ENCODE measurements around the gene NSMCE1. TPM values are rescaled to one million over a fixed set of nuclear protein-coding genes. Genes with fewer than 3 reads are reported as not detected.
"Not testable (repeated sequence)": the region's sequence is repeated elsewhere in the genome, so short reads cannot be mapped to it uniquely, and the experiment has no call there.

NSMCE1 gene
- total RNA-seq, 1 donor from 2014 or later: 39.5 TPM

- ATAC-seq (no peak), DNase-seq (ENCODE audit: low spot score) (no peak)
- intact Hi-C loops (cut with DNase I): no loop called here
Measured at GRCh38 chr16:27275394-27275793, 6.8 kb upstream of the NSMCE1 start.

DNA sequence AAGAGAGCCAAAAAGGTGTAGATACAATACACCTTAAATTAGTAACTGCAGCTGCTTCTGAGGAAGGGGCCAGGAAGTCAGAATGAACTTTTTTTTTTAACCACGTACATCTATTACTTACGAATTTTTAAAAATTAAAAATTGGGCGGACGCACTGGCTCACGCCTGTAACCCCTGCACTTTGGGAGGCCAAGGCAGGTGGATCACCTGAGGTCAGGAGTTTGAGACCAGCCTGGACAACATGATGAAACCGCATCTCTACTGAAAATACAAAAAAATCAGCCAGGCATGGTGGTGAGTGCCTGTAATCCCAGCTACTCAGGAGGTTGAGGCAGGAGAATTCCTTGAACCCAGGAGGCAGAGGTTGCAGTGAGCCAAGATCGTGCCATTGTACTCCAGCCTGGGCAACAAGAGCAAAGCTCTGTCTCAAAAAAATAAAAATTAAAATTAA is 5.9 kb upstream of the NSMCE1 start:
- intact Hi-C loops (cut with DNase I); ATAC-seq; DNase-seq (ENCODE audit: low spot score): not testable (repeated sequence)

DNA sequence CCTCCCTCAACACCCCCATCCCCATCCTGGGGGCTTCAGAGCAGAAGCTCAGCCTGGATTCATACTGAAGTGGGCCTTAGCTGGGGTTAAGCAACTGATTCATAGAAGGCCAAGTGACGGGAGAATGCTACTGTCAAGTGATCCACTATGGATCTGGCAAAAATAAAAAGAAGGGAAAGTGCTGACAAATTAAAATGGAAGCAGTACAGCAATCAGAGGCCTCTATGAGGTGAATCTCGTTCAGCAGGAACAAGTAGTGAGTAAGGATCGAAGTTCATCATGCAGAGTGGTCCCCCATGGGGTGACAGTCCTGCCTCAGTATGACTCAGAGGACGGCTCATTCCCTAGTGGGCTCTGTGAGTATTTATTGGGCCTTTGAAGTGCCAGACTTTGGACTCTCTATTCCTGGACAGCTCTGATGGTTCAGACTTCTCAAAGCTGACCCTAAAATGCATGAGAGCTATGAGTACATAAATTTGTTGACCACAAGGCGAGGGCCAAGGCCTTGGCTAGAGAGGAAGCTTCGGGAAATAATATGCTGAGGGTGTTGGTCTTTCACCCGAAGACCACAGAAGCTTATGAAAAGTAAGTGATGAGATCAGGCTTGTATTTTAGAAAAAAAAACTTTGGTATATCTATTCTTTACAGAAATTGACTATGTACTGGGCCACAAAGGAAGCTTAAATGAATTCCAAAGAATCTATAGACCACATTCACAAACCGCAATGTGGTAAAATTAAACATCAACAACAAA is 5.3 kb upstream of the NSMCE1 start:
- ATAC-seq (no peak), DNase-seq (ENCODE audit: low spot score) (no peak)
- intact Hi-C loops (cut with DNase I): no loop called here

DNA sequence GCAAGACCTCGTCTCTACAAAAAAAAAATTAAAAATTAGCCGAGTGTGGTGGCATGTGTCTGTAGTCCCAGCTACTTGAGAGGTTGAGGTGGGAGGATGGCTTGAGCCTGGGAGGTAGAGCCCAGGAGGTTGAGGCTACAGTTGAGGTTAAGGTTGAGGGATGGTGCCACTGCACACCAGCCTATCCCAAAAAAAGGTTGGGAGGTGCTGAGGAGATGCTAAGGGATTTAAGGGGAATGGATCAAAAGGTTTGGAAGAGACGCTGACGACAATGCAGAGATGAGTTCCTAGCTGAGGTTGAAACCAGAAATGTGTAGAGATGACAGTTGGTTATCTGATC is 4.7 kb upstream of the NSMCE1 start:
- intact Hi-C loops (cut with DNase I): no loop called here
- ATAC-seq (no peak), DNase-seq (ENCODE audit: low spot score) (no peak)

DNA sequence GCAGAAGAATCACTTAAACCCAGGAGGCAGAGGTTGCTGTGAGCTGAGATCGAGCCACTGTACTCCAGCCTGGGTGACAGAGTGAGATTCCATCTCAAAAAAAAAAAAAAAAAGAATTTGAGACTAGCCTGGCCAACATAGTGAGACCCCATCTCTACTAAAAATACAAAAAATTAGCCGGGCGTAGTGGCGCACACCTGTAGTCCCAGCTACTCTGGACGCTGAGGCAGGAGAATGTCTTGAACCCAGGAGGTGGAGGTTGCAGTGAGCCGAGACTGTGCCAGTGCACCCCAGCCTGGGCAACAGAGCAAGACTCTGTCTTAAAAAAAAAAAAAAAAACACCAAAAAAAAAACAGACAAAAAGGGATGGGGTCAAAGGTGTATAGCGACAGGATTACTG is 4.1 kb upstream of the NSMCE1 start:
- ATAC-seq; intact Hi-C loops (cut with DNase I); DNase-seq (ENCODE audit: low spot score): not testable (repeated sequence)

DNA sequence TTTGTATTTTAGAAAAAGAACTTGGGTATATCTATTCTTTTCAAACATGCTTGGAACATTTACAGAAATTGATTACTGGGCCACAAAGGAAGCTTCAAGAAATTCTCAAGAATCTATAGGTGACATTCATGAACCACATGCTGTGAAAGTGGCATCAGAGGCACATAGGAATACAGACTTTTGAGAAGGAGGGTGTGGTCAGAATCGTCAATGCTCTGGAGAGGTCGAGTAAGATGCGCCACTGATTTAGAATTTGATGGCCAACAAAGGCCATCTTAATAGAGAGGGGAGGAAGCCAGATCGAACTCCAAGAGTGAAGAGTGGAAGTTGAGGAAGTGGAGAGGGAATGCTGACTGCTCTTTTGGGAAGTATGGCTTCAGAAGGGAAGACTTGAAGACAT is 3.5 kb upstream of the NSMCE1 start:
- ATAC-seq (no peak), DNase-seq (ENCODE audit: low spot score) (no peak)
- intact Hi-C loops (cut with DNase I): no loop called here

DNA sequence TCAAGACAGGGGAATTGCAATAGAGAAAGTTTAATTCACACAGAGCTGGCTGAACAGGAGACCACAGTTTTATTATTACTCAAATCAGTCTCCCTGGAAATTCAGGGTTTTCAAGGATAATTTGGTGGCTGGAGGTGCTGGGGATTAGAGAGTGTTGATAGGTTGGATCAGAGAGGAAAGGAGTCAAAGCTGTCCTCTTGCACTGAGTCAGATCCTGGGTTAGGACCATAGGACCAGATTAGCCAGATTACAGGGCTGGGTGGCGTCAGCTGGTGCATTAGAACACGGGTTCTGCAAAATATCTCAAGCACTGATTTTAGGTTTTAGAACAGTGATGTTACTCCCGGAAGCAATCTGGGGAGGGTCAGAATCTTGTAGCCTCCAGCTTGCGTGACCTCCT is 1.8 kb upstream of the NSMCE1 start:
- intact Hi-C loops (cut with DNase I): no loop called here
- ATAC-seq (no peak), DNase-seq (ENCODE audit: low spot score) (no peak)

DNA sequence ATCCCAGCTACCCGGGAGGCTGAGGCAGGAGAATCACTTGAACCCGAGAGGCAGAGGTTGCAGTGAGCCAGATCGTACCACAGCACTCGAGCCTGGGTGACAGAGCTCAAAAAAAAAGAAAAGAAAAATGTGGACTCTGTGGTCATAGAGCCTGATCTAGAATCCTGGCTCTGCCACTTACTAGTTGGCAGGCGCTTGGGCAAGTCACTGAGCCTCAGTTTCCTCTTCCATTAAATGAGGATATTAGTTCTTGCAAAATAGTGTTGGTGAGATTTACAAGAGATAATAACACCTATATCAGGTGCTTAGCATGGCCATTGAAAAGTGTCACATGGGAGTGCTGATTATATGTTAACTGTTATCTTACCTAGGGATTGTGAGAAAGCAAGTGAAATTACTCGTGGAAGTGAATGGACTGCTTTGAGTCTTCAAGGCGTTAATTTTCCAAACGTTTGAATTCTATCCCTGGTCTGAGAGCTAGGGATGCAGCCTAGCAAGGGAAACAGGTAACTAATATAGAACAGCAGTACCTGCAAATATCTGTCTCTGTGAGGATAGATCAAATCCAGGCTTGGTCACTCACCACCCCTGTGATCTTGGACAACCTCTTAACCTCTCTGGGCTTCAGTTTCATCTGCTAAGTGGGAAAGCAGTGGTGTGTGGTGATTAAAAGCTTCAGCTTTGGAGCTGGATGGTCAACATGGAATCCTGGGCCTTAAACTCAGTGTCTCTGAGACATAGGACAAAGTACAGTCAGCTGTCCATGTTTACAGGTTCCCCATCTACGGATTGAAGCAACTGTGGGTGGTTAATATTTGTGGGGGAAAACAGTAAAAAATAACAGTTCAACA is 953 bp upstream of the NSMCE1 start:
- DNase-seq (ENCODE audit: low spot score) (no peak), ATAC-seq (no peak)
- intact Hi-C loops (cut with DNase I): no loop called here

DNA sequence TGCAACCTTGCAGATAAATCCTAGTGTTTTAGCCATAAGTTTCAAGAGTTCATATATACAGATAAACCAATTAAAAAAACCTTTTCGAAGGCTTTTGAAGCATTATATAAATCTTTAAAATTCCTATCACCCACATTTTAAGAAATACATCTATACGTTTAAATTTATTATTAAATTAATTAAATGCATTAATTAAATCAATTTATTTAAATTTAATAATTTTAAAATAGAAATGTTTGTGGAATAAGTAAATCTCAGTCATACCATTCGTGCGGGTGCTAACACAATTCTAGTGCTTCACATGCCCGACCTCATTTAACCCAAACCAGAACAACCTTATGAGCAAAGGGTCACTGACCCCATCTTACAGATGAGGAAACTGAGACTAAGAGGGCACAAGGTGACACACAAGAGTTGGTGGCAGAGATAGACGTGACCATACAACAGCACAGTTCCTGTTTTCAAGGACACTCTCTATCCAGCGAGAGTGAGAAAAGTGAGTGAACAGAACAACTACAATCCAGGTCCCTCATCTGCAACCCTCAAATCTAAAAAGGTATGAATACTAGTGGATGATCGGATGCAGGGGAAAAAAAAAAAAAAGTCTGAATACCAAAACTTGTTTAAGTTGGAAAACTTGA is 1.4 kb downstream of the NSMCE1 start:
- DNase-seq (ENCODE audit: low spot score): no peak
- intact Hi-C loops (cut with DNase I): no loop called here
- no peak for ATAC-seq

GRCh38 chr16:27265982-27266381 is 2.6 kb downstream of the NSMCE1 start:
- ATAC-seq: no peak
- intact Hi-C loops (cut with DNase I): no loop called here
- no peak for DNase-seq (ENCODE audit: low spot score)

- ATAC-seq (no peak), DNase-seq (ENCODE audit: low spot score) (no peak)
- intact Hi-C loops (cut with DNase I): no loop called here
Measured at GRCh38 chr16:27264151-27264550, 4.4 kb downstream of the NSMCE1 start.

- intact Hi-C loops (cut with DNase I); ATAC-seq; DNase-seq (ENCODE audit: low spot score): not testable (repeated sequence)
Measured at GRCh38 chr16:27262904-27263423, 5.6 kb downstream of the NSMCE1 start.

DNA sequence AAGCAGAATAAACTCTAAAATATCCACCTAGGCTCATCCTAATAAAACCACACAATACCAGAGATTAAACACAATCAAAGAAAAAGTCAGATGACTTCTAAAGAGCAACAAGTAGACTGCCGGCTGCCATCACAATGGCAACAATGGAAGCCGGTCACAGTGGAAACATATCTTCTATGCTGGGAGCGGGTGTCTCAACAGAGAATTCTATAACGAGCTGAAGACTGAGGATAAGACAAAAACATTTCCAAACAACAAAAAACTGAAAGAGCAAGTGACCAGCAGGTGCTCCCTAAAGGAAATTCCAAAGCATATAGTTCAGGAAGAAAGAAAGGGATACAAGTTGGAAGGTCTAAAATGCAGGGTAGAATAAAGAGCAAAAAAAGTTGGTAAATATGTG is 8.9 kb downstream of the NSMCE1 start:
- intact Hi-C loops (cut with DNase I): no loop called here
- no peak for ATAC-seq
- DNase-seq (ENCODE audit: low spot score): no peak

DNA sequence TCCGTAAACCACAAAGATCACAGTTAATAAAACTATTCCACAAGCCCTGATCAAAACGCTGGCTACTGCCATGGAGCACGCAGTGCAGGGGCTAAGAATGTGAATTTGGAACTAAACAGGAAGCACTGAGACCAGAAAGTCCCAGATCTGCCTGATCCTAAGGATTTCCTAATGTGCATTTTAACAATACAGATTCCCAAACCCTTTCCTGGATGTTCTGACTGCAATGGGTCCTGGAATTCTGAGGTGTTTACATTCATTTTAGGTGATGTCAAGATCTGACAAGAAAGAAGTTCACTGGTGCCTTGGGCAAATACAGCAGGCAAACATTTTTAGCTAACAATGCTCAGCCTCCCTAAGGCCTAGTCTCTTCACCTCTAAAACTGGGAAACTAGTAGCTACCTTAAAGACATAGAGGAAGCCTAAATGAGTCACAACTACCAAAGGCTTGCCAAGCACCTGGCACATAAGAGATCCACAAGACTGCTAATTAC is 10.3 kb downstream of the NSMCE1 start:
- intact Hi-C loops (cut with DNase I): no loop called here
- ATAC-seq (no peak), DNase-seq (ENCODE audit: low spot score) (no peak)

- ATAC-seq (no peak), DNase-seq (ENCODE audit: low spot score) (peak; percentile 46)
- intact Hi-C loops (cut with DNase I): no loop called here
Measured at GRCh38 chr16:27257271-27257670, 11.3 kb downstream of the NSMCE1 start.

- intact Hi-C loops (cut with DNase I): no loop called here
- ATAC-seq: no peak
- DNase-seq (ENCODE audit: low spot score): no peak
Measured at GRCh38 chr16:27256861-27257260, 11.7 kb downstream of the NSMCE1 start.

GRCh38 chr16:27254262-27254811 is 14.2 kb downstream of the NSMCE1 start:
- DNase-seq (ENCODE audit: low spot score) (no peak), ATAC-seq (no peak)
- intact Hi-C loops (cut with DNase I): no loop called here

DNA sequence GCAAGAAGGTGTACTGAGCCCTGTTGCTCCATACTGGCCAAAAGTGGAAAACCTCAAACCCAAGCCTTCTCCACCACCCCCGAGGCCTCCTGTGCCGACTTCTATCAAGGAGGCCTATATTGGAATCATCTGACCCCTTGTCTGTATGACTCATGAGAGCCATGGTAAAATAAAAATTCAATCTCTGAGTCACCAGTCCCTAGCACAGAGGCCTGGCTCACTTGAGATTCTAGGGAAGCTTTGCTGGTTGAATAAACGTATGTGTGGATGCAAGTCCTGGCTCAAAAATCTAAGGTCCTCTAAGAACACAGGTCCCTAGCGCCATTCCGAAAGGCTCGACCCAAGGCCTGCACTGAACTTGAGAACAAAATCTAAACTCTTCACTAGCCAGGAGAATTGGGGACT is 15.0 kb downstream of the NSMCE1 start:
- peak; percentile 52 for ATAC-seq
- intact Hi-C loops (cut with DNase I): no loop called here
- DNase-seq (ENCODE audit: low spot score): peak; percentile 30

GRCh38 chr16:27252206-27252585 is 16.4 kb downstream of the NSMCE1 start:
- intact Hi-C loops (cut with DNase I): no loop called here
- no peak for ATAC-seq
- no peak for DNase-seq (ENCODE audit: low spot score)

All from sciatic nerve (tissue), 2 donors.